GM19467 (cell line): Measurements from ENCODE around the gene MTFP1.
A peak's percentile ranks its signal among the peaks of the same experiment; 100 is the strongest.
"Not testable (repeated sequence)": the region's sequence is repeated elsewhere in the genome, so short reads cannot be mapped to it uniquely, and the experiment has no call there.

Experiments used
- ATAC-seq: cut with Tn5 transposase; IDR thresholded peaks from one replicate; pipeline ENCODE4 v1.9.1; 2021; ENCODE audit warnings: mild to moderate bottlenecking, moderate library complexity; ENCODE audit not compliant: unreplicated experiment

The MTFP1 gene

GRCh38 chr22:30401024-30401423 lies 24.5 kb upstream of the MTFP1 start:
- ATAC-seq, result not testable (repeated sequence)

GRCh38 chr22:30402028-30402765 lies 23.4 kb upstream of the MTFP1 start:
- no peak for ATAC-seq

GRCh38 chr22:30402766-30403104 lies 22.8 kb upstream of the MTFP1 start:
- ATAC-seq, result not testable (repeated sequence)

- no peak for ATAC-seq
These were observed 21.3 kb upstream of the MTFP1 start for GRCh38 chr22:30404307-30404706.

- no peak for ATAC-seq
These were observed 19.8 kb upstream of the MTFP1 start for GRCh38 chr22:30405731-30406130.

- no peak for ATAC-seq
These were observed 19.2 kb upstream of the MTFP1 start for GRCh38 chr22:30406400-30406799.

- no peak for ATAC-seq
These were observed 17.0 kb upstream of the MTFP1 start for GRCh38 chr22:30408388-30409102.

- ATAC-seq, result no peak
These were observed 13.8 kb upstream of the MTFP1 start for GRCh38 chr22:30411780-30412179.

- no peak for ATAC-seq
These were observed 12.6 kb upstream of the MTFP1 start for GRCh38 chr22:30413001-30413400.

- no peak for ATAC-seq
These were observed 11.6 kb upstream of the MTFP1 start for GRCh38 chr22:30413745-30414524.

- ATAC-seq, result no peak
These were observed 11.0 kb upstream of the MTFP1 start for GRCh38 chr22:30414525-30415047.

GRCh38 chr22:30416403-30416802 lies 9.2 kb upstream of the MTFP1 start:
- ATAC-seq, result no peak

GRCh38 chr22:30416837-30417236 lies 8.7 kb upstream of the MTFP1 start:
- no peak for ATAC-seq

GRCh38 chr22:30420347-30421125 lies 5.0 kb upstream of the MTFP1 start:
- ATAC-seq, result no peak

- no peak for ATAC-seq
These were observed 3.7 kb upstream of the MTFP1 start for GRCh38 chr22:30421695-30422480.

- no peak for ATAC-seq
These were observed 2.9 kb upstream of the MTFP1 start for GRCh38 chr22:30422481-30423300.

GRCh38 chr22:30423301-30423958 lies 2.1 kb upstream of the MTFP1 start:
- peak; percentile 28 for ATAC-seq

GRCh38 chr22:30423959-30424533 lies 1.5 kb upstream of the MTFP1 start:
- ATAC-seq, result peak; percentile 76
